ENCODE results near the gene TMEM150B. TPM values are rescaled to one million over a fixed set of nuclear protein-coding genes. Genes with fewer than 3 reads are reported as not detected.

TMEM150B gene
- polyA plus RNA-seq, 3 donors = 10.1 to 65.6 (median 11.2) TPM

DNA sequence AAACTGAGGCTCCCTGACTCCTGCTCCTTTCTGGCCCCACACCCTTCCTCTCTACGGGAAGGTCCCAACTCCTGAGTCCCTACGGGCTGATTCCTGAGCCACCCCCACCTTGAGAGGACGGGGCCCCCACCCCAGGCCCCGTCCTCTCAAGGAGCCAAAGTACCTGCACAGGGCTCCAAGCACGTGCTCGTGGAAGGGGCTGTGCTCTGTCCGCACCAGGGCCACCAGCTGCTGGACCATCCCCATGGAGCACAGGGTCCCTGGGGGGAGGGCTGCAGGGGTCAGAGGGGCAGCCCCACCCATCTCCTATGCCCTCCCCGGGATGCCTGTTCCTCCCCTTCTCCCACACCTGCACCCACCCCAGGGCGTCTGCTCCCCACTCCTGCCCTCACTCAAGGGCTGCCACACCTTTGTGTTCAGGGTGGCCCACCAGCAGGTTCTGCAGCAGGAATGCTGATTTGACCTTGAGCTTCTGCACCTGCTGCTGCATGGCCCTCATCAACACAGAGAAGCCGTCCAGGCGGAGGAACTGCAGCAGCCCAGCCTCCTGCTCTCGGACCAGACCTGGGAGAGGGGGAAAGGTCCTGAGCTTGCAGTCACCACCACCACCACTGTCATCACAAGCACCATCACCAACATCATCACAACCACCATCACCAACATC is 59.3 kb downstream of the TMEM150B start:
- no peaks in the 10 kb centered on the region for H3K4me1 Mint-ChIP-seq
- intact Hi-C loops (cut with micrococcal nuclease) = no loop called here
- H3K27me3 Mint-ChIP-seq (ENCODE audit: low read depth in 3 of 3) = no peaks in the 10 kb centered on the region
- H3K36me3 ChIP-seq (replicated peaks in 1 of 2; ENCODE audit: control insufficient read depth in 1 of 2, insufficient read depth in 2 of 2, low read length in 2 of 2) = peaks cover 0 to 17% of the 10 kb centered on the region in 2 donors
- H2AFZ ChIP-seq (ENCODE audit: insufficient read depth, low read depth, low read length, poor library complexity, severe bottlenecking) = no peak overlapping the region
- H3K9ac ChIP-seq (ENCODE audit: insufficient read depth, low read length, poor library complexity, severe bottlenecking) = no peak overlapping the region
- H3K4me3 ChIP-seq (replicated peaks in 1 of 3; ENCODE audit: low read depth in 2 of 3, low read length in 3 of 3) = no peak overlapping the region
- no peak for DNase-seq
- H3K36me3 Mint-ChIP-seq = peaks cover 17 to 32% of the 10 kb centered on the region in 2 donors
- peaks cover 0 to 3% of the 10 kb centered on the region in 2 donors for H3K9me3 ChIP-seq (replicated peaks in 1 of 2; ENCODE audit: control insufficient read depth in 1 of 2, insufficient read depth in 1 of 2, low read length in 2 of 2)
- WGBS (ENCODE audit: insufficient coverage) = 97% methylated on average over 8 of the region's 12 CpGs
- no peaks in the 10 kb centered on the region for H4K20me1 ChIP-seq (ENCODE audit: insufficient read depth, low read length)
- no peaks in the 10 kb centered on the region for H3K27me3 ChIP-seq (ENCODE audit: control insufficient read depth in 2 of 2, insufficient read depth in 2 of 2, low read length in 2 of 2)
- no peak overlapping the region for H3K27ac ChIP-seq (ENCODE audit: low read depth in 1 of 2, low read length in 2 of 2)
- TF ChIP-seq, protein P1, sequence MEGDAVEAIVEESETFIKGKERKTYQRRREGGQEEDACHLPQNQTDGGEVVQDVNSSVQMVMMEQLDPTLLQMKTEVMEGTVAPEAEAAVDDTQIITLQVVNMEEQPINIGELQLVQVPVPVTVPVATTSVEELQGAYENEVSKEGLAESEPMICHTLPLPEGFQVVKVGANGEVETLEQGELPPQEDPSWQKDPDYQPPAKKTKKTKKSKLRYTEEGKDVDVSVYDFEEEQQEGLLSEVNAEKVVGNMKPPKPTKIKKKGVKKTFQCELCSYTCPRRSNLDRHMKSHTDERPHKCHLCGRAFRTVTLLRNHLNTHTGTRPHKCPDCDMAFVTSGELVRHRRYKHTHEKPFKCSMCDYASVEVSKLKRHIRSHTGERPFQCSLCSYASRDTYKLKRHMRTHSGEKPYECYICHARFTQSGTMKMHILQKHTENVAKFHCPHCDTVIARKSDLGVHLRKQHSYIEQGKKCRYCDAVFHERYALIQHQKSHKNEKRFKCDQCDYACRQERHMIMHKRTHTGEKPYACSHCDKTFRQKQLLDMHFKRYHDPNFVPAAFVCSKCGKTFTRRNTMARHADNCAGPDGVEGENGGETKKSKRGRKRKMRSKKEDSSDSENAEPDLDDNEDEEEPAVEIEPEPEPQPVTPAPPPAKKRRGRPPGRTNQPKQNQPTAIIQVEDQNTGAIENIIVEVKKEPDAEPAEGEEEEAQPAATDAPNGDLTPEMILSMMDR (IDR thresholded peaks at IDR 0.05) = no peak
- H3K27ac Mint-ChIP-seq = no peak overlapping the region
- H3K4me3 Mint-ChIP-seq = no peak overlapping the region
- H3K4me2 ChIP-seq (replicated peaks; ENCODE audit: extremely low read depth, low read length, poor library complexity, severe bottlenecking) = no peak overlapping the region
- peaks cover 0 to 9% (median 4%) of the 10 kb centered on the region in 7 donors for H3K9me3 Mint-ChIP-seq
- no peaks in the 10 kb centered on the region for H3K79me2 ChIP-seq (ENCODE audit: insufficient read depth, low read length)
- H3K4me1 ChIP-seq (ENCODE audit: control insufficient read depth in 1 of 2, insufficient read depth in 2 of 2, low read length in 2 of 2) = no peaks in the 10 kb centered on the region

DNA sequence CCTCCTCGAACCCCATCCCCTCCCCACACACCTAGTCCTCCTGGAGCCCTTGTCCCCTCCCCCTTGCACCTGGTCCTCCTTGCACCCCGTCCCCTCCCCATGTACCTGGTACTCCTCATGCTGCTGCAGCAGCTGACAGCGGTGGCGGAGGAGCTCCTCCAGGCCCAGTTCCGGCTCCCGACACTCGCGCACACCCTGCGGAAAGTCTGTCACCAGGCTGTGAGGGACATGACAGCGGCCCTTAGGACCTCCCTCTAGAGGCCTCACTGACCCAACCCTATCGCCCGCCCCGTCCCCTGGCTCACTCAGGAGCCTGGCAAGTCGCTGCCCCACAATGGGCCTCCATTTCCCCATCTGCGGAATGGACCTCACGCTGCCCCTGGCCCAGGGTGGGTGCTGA is 60.0 kb downstream of the TMEM150B start:
- Mint-ChIP-seq H3K9me3 (peaks cover 0 to 9% (median 4%) of the 10 kb centered on the region in 7 donors), H3K4me1 (peaks cover 2% of the 10 kb centered on the region), H3K4me3 (no peak overlapping the region), H3K27ac (no peak overlapping the region), H3K27me3 (ENCODE audit: low read depth in 3 of 3) (no peaks in the 10 kb centered on the region), H3K36me3 (peaks cover 17 to 26% of the 10 kb centered on the region in 2 donors)
- no peak overlapping the region for H3K27ac ChIP-seq (ENCODE audit: low read depth in 1 of 2, low read length in 2 of 2)
- peaks cover 0 to 16% of the 10 kb centered on the region in 2 donors for H3K36me3 ChIP-seq (replicated peaks in 1 of 2; ENCODE audit: control insufficient read depth in 1 of 2, insufficient read depth in 2 of 2, low read length in 2 of 2)
- intact Hi-C loops (cut with micrococcal nuclease) = no loop called here
- no peak overlapping the region for H2AFZ ChIP-seq (ENCODE audit: insufficient read depth, low read depth, low read length, poor library complexity, severe bottlenecking)
- no peak overlapping the region for H3K9ac ChIP-seq (ENCODE audit: insufficient read depth, low read length, poor library complexity, severe bottlenecking)
- no peaks in the 10 kb centered on the region for H4K20me1 ChIP-seq (ENCODE audit: insufficient read depth, low read length)
- peaks cover 0 to 3% of the 10 kb centered on the region in 2 donors for H3K9me3 ChIP-seq (replicated peaks in 1 of 2; ENCODE audit: control insufficient read depth in 1 of 2, insufficient read depth in 1 of 2, low read length in 2 of 2)
- H3K4me3 ChIP-seq (replicated peaks in 1 of 3; ENCODE audit: low read depth in 2 of 3, low read length in 3 of 3) = no peak overlapping the region
- no peaks in the 10 kb centered on the region for H3K27me3 ChIP-seq (ENCODE audit: control insufficient read depth in 2 of 2, insufficient read depth in 2 of 2, low read length in 2 of 2)
- TF ChIP-seq, protein P1 (IDR thresholded peaks at IDR 0.05) = no peak
- no peaks in the 10 kb centered on the region for H3K79me2 ChIP-seq (ENCODE audit: insufficient read depth, low read length)
- no peak overlapping the region for H3K4me2 ChIP-seq (replicated peaks; ENCODE audit: extremely low read depth, low read length, poor library complexity, severe bottlenecking)
- WGBS (ENCODE audit: insufficient coverage) = 100% methylated on average over 8 of the region's 16 CpGs
- peaks cover 0 to 1% of the 10 kb centered on the region in 2 donors for H3K4me1 ChIP-seq (ENCODE audit: control insufficient read depth in 1 of 2, insufficient read depth in 2 of 2, low read length in 2 of 2)
- DNase-seq = no peak

All from CD14-positive monocyte (primary cell).